Stimulated activated naive CD4-positive, alpha-beta T cell (primary cell): Measurements from ENCODE around the gene MCEMP1.
A peak's percentile ranks its signal among the peaks of the same experiment; 100 is the strongest.

Experiments used
- DNase-seq, 6 experiments: peaks; one replicate each; lab custom pipeline; 2025; lab: John Stamatoyannopoulos, UW

MCEMP1 gene, protein sequence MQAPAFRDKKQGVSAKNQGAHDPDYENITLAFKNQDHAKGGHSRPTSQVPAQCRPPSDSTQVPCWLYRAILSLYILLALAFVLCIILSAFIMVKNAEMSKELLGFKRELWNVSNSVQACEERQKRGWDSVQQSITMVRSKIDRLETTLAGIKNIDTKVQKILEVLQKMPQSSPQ

DNA sequence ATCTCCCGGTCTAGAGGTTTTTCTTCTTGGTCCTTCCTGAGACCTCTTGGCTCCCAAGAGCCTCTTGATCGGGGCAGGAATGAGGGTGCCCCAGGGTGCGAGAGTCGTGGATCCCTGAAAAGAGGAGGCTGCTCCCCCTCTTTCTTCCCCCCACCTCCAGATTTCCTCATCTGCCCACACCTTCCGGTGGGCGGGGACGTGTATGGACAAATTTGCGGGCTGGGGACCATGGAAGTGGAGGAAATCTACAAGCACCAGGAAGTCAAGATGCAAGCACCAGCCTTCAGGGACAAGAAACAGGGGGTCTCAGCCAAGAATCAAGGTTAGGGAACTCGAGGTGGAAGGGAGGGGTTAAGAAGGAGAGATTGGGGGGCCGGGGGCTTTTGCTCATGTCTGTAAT lies at the start of gene MCEMP1:
Gene MCEMP1, plus strand, starts transcription at position 237 of the 400 bp plus-strand sequence. Its CDS starts 31 bp downstream, at position 268.
- DNase-seq, result no peak

- DNase-seq, result no peak
These were observed 49.7 kb upstream of the MCEMP1 start for GRCh38 chr19:7627166-7627565.

DNA sequence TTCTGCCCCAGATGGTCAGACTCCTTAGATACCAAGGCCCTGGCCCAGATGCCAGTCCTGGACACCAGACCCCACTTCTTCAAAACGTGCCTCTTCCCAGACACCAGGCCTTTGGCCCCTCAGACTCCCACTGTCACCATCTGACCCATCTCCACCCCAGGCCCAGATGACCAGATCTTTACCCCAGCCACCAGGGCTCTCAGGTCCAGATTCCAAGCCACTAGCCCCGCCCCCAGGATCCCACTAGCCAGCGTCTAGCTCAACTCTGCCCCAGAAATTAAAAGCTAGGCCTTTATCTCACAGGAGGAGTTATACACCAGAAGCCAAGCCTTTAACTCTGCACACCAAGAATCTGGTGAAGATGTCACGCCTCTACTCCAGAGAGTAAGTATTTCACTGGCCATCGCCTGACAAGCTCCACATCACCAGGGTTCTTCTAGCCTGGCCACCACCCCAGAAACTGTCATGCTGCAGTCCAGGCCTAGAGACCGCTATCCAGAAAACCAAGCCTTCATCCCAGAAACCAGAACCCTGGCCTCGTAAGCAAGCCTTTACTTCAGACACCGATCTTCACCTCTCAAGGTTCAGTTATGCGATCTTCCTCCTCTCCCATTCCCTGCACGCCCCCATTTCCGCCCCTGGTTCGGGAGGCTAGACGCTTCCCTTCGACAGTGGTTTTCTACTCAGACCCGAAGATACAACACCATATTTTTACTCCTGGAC lies 48.1 kb upstream of the MCEMP1 start:
- peak in 1 of 6 experiments; percentile 39 for DNase-seq

- peak; percentile 85 to 97 (median 95) for DNase-seq
These were observed 47.4 kb upstream of the MCEMP1 start, which contains the start of the genes PET100 and XAB2 for GRCh38 chr19:7629347-7630054. TSS of gene PET100 (plus strand) at chr19:7629793. CDS start at chr19:7629834, 41 bp downstream. TSS of gene XAB2 (minus strand) at chr19:7629545. CDS start at chr19:7629527, 18 bp downstream.

DNA sequence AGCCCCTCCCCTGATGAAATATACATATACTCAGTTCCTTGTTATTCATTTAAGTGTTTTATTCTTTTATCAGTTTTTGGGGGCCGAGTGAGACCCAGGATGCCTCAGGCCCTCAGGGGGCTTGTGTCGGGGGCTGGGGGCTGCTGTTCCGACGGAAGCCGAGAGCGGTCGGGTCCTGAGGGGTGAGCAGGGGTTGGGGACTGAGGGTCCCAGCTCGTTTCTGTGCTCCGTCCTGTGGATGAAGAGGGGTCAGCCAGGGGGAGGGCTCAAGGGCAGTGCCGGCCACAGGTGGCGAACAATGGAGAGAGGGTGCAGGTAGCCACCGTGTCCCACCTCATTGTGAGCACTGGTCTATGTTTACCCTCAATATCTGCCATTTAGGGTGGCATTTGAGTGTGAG lies 45.3 kb upstream of the MCEMP1 start:
- DNase-seq, result no peak

DNA sequence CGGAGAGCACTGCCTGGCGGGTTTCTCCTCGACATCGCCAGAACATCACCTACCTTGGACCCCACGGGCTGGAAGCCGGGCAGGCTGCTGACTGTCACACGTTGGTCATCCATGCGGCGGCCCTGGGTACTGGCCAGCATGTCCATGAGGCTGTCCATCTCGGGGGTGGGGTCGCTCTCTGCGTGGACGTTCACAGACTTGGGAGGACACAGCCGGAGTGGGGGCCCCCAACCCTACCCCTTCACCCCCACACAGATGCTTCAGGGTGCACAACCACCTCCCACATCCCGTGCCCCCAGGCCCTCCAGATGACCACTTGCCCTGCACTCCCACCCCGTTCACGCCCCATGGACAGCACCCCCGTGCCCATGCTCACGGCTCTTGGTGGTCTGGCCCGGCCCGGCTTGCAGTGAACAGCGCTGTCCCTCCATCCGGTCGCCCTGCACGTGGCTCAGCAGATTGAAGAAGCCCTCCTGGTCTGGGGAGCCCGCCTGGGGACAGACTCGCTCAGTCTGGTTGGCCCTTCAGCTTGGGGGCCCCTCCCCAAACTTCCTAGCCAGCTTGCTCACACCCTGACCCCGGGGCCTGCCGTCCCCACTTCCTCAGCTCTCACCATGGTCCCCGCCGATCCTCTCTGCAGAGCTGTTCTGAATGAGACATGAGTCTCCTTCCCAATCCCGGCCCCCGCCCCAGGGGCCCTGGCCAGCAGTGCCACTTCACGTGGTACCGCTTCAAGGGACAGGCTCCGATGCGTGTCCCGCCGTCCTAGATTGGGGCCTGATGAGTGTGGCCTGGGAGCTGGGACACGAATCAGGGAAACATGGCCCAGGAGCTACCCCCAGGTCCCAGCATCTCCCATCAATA lies 44.3 kb upstream of the MCEMP1 start:
- no peak for DNase-seq

- DNase-seq, result no peak
These were observed 43.2 kb upstream of the MCEMP1 start, which contains the start of gene PCP2 for GRCh38 chr19:7633698-7634097. TSS of gene PCP2 (minus strand) at chr19:7633719. CDS start at chr19:7633457, 262 bp downstream.

- DNase-seq, result no peak
These were observed 41.2 kb upstream of the MCEMP1 start for GRCh38 chr19:7635670-7636069.

- DNase-seq, result no peak
These were observed 40.6 kb upstream of the MCEMP1 start for GRCh38 chr19:7636317-7636690.

GRCh38 chr19:7636691-7637373 lies 40.1 kb upstream of the MCEMP1 start, which contains the start of gene STXBP2:
TSS of gene STXBP2 (plus strand) at chr19:7637110. CDS start at chr19:7637150, 40 bp downstream.
- DNase-seq, result peak; percentile 89 to 95 (median 94)

GRCh38 chr19:7637374-7638256 lies 39.3 kb upstream of the MCEMP1 start:
- peak in 3 of 6 experiments; percentile 39 to 45 (median 44) for DNase-seq

GRCh38 chr19:7638802-7639465 lies 38.0 kb upstream of the MCEMP1 start:
- DNase-seq, result no peak

- DNase-seq, result no peak
These were observed 37.0 kb upstream of the MCEMP1 start for GRCh38 chr19:7639863-7640348.

- DNase-seq, result no peak
These were observed 36.1 kb upstream of the MCEMP1 start for GRCh38 chr19:7640803-7641202.

DNA sequence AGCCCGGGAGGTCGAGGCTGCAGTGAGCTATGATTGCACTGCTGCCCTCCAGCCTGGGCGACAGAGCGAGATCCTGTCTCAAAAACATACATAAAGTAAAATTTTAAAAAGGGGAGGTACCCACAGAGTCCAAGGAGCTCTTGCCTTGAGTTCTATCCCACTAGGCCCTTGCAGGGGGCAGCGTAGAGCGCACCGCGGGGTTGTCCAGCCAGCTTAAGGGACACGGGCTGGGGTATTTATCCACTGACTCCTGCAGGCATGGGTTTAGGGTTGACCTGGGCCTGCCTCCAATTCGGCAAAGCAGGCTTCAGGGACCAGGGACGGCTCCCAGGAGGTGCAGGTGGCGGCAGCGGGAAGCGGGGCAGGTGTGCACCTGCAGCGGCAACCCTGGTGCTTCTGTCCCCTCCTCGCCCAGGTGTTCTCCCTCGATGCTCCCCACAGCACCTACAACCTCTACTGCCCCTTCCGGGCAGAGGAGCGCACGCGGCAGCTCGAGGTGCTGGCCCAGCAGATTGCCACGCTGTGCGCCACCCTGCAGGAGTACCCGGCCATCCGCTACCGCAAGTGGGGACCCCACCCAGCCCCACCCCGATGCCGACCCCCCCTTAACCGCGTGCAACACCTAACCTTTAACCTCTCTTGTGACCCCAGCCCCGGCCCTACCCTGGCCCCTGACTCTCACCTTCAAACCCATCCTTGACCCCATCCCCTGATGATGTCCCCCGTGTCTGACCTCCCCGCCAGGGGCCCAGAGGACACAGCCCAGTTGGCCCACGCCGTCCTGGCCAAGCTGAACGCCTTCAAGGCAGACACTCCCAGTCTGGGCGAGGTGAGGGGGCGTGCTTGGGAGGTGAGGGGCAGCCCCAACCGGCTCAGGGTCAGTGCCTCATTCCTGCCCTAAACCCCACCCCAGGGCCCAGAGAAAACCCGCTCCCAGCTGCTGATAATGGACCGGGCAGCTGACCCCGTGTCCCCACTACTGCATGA lies 35.3 kb upstream of the MCEMP1 start:
- no peak for DNase-seq

DNA sequence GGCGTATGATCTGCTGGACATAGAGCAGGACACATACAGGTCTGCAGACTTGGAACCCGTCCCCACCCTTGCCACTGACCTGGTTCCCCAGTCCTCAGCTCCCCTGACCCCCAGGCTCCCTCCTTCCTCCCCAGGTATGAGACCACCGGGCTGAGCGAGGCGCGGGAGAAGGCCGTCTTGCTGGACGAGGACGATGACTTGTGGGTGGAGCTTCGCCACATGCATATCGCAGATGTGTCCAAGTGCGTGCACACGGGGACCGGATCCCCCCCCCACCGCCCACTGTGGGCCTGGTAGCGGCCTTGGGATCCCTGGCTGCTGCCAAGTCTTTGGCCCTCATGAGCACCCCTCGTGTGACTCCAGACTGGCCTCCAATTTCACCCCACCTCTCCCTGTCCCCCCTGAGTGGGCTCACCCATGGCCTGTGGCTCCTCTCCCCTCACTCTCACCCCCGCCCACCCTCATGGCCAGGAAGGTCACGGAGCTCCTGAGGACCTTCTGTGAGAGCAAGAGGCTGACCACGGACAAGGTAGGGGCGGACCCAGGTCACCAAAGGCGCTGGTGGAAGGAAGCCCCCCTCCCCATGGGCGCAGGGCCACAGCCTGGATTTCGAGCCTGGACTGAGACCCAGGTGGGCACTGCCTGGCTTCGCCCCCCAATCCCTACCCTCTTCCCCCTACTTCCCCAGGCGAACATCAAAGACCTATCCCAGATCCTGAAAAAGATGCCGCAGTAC lies 34.4 kb upstream of the MCEMP1 start:
- DNase-seq, result no peak

GRCh38 chr19:7643031-7643415 lies 33.9 kb upstream of the MCEMP1 start:
- no peak for DNase-seq
